Stimulated activated naive CD8-positive, alpha-beta T cell treated with anti-CD3 and anti-CD28 coated beads, Interleukin-15, Interleukin-2, amounts not matched to agents 100 ng/mL and 50 ng/mL, for 24 hours (primary cell): Measurements from ENCODE around the gene CFAP68.

Experiments
- H3K27ac Mint-ChIP-seq: one replicate; pipeline ENCODE4 v1.8.0; 2021; ENCODE audit warnings: mild to moderate bottlenecking, mixed read lengths
- H3K27me3 Mint-ChIP-seq: one replicate; pipeline ENCODE4 v1.8.0; 2021; ENCODE audit warnings: mixed read lengths
- H3K36me3 Mint-ChIP-seq: one replicate; pipeline ENCODE4 v1.8.0; 2021; ENCODE audit warnings: low read depth, mixed read lengths
- H3K4me1 Mint-ChIP-seq: one replicate; pipeline ENCODE4 v1.8.0; 2021; ENCODE audit warnings: low read depth, mixed read lengths
- H3K4me3 Mint-ChIP-seq: one replicate; pipeline ENCODE4 v1.8.0; 2021; ENCODE audit warnings: mild to moderate bottlenecking, mixed read lengths
- H3K9me3 Mint-ChIP-seq: one replicate; pipeline ENCODE4 v1.8.0; 2021; ENCODE audit warnings: mixed read lengths

CFAP68 gene

GRCh38 chr11:111905411-111905810, 26.1 kb downstream of the CFAP68 start:
- H3K36me3 Mint-ChIP-seq = no peaks in the 10 kb centered on the region
- H3K4me3 Mint-ChIP-seq = no peak overlapping the region

DNA sequence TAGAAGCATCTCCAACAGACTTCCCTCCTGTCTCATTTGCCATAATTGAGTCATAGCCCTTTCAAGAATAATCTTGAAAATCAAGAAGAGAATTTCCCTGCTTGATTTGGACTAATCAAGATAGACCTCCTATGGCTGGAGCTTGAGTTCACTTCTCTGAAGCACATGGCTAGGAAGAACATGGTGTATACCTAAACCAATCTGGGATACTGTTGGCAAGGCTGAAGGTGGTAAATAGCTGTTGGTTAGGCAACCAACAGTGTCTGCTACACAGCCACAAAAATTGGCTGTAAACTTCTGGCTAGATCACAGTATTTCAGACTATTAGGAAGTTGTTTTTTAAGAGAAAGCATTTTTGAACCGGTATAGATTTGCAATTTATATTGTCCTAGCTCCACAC, 27.3 kb downstream of the CFAP68 start:
- Mint-ChIP-seq H3K4me1 (no peaks in the 10 kb centered on the region), H3K36me3 (no peaks in the 10 kb centered on the region), H3K27ac (no peak overlapping the region), H3K27me3 (peaks cover 27% of the 10 kb centered on the region), H3K4me3 (no peak overlapping the region), H3K9me3 (peaks cover 6% of the 10 kb centered on the region)

More at GRCh38 chr11:111905411-111905810, 26.1 kb downstream of the CFAP68 start:
- H3K27ac Mint-ChIP-seq = no peak overlapping the region
- H3K4me1 Mint-ChIP-seq = no peaks in the 10 kb centered on the region
- peaks cover 6% of the 10 kb centered on the region for H3K9me3 Mint-ChIP-seq
- H3K27me3 Mint-ChIP-seq = peaks cover 16% of the 10 kb centered on the region

GRCh38 chr11:111908639-111909305, 29.4 kb downstream of the CFAP68 start:
- no peaks in the 10 kb centered on the region for H3K36me3 Mint-ChIP-seq
- H3K9me3 Mint-ChIP-seq = peaks cover 6% of the 10 kb centered on the region
- no peak overlapping the region for H3K4me3 Mint-ChIP-seq
- H3K27me3 Mint-ChIP-seq = peaks cover 34% of the 10 kb centered on the region
- H3K27ac Mint-ChIP-seq = no peak overlapping the region
- H3K4me1 Mint-ChIP-seq = no peaks in the 10 kb centered on the region

DNA sequence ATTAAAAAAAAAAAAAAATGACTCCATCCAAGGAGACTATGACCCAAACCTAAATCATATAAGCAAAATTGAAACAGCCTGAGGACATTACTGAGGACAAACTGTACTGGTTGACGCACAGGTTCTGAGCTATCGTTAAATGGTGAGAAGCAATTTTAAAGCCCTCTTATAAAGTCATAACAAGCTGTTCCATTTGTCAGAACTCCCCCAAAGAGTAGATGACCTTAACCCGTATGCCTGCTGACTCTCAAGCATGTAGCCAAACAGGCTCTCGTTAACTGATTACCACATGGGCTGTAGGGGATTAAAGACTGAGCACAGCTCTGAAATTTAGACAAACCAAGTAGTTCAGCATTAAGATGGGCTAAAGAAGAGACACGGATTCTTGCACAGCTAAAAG, 30.0 kb downstream of the CFAP68 start:
- H3K4me3 Mint-ChIP-seq = no peak overlapping the region
- peaks cover 39% of the 10 kb centered on the region for H3K27me3 Mint-ChIP-seq

DNA sequence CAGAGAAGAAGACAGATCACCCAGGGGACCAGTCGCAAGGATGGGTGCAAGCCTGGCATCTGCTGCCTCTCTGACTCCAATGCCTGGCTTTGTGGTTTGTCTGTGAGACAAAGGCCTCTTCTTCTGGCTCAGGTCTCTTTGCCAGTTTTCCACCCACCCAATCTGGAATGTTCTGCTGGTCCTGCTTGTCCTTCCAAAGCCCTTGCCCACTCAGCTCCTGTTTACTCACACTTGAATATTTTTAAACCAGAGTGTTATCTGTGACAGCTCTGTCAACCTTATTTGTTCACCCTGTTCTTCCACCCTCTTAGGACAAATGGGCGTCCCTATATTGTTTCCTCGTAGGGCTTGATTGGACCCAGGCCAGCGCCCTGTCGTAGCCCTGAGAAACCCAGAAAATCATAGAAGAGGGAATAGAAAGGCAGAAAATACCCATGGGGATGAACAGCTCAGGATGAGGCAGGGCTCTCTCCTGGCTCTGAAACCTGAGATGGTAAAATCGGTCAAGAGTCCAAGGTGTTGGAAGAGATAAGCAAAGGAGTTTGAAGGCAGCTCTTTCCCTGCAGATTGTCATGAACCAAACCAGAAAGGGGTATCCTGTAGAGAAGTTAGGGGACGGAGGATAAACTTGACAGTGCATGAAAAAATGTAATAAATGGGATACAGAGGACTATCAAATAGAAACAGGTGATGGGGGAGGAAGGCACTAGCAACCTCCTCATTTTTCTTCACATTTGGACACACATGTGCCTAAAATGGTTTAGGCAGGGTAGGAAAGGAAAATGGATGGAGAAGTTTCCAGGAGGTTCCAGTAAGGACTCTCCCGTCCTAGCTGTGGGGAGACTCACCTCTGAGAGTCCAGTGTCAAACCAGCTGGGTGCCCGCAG, 31.6 kb downstream of the CFAP68 start:
- H3K27ac Mint-ChIP-seq = no peak overlapping the region
- H3K27me3 Mint-ChIP-seq = peaks cover 47% of the 10 kb centered on the region
- H3K4me3 Mint-ChIP-seq = no peak overlapping the region
- no peaks in the 10 kb centered on the region for H3K9me3 Mint-ChIP-seq
- H3K36me3 Mint-ChIP-seq = no peaks in the 10 kb centered on the region
- no peaks in the 10 kb centered on the region for H3K4me1 Mint-ChIP-seq

More for the DNA sequence above, 30.0 kb downstream of the CFAP68 start:
- no peaks in the 10 kb centered on the region for H3K36me3 Mint-ChIP-seq
- H3K9me3 Mint-ChIP-seq = peaks cover 6% of the 10 kb centered on the region
- H3K27ac Mint-ChIP-seq = no peak overlapping the region
- no peaks in the 10 kb centered on the region for H3K4me1 Mint-ChIP-seq

- no peak within 1 kb of the TSS for H3K27ac Mint-ChIP-seq
- H3K4me3 Mint-ChIP-seq = no peak within 1 kb of the TSS
- peaks cover 55% of the 10 kb centered on the region for H3K27me3 Mint-ChIP-seq
- H3K9me3 Mint-ChIP-seq = no peaks in the 10 kb centered on the region
- H3K36me3 Mint-ChIP-seq = no peaks in the 10 kb centered on the region
- H3K4me1 Mint-ChIP-seq = no peaks in the 10 kb centered on the region
These were observed 32.4 kb downstream of the CFAP68 start, which contains the start of gene CRYAB for GRCh38 chr11:111911563-111912401. Gene CRYAB, minus strand, starts transcription at chr11:111911770. Its CDS starts 46 bp downstream, at chr11:111911724.

- peaks cover 56% of the 10 kb centered on the region for H3K27me3 Mint-ChIP-seq
- H3K4me1 Mint-ChIP-seq = no peaks in the 10 kb centered on the region
- H3K27ac Mint-ChIP-seq = no peak within 1 kb of the TSS
- H3K4me3 Mint-ChIP-seq = no peak within 1 kb of the TSS
- no peaks in the 10 kb centered on the region for H3K36me3 Mint-ChIP-seq
- H3K9me3 Mint-ChIP-seq = no peaks in the 10 kb centered on the region
These were observed 33.2 kb downstream of the CFAP68 start, which contains the start of gene HSPB2 for GRCh38 chr11:111912535-111912934. Gene HSPB2, plus strand, starts transcription at chr11:111912734. Its CDS starts 96 bp downstream, at chr11:111912830.

- Mint-ChIP-seq H3K27ac (no peak overlapping the region), H3K4me3 (no peak overlapping the region), H3K9me3 (no peaks in the 10 kb centered on the region), H3K27me3 (peaks cover 59% of the 10 kb centered on the region), H3K36me3 (no peaks in the 10 kb centered on the region), H3K4me1 (no peaks in the 10 kb centered on the region)
These were observed 33.9 kb downstream of the CFAP68 start for GRCh38 chr11:111913031-111913861.

DNA sequence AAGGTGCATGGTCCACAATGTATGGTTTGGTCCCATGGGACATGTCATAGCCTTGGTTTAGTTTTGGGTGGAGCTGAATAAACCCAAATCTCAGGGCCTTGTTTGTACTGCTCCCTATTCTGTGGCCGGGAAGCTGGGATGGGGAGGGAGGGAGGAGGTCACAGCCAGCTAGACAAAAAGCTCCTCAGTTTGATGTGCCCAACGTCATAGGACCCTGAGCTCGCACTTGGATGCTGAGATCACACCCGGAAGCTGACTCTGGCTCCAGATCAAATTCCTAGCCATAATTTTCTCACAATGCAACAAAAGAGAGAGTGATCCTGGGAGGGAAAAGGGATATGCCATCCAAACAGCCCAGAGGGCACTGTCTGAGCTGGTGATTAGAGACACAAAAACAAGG, 34.7 kb downstream of the CFAP68 start:
- no peak overlapping the region for H3K4me3 Mint-ChIP-seq
- H3K4me1 Mint-ChIP-seq = no peaks in the 10 kb centered on the region
- H3K9me3 Mint-ChIP-seq = no peaks in the 10 kb centered on the region
- peaks cover 60% of the 10 kb centered on the region for H3K27me3 Mint-ChIP-seq
- no peak overlapping the region for H3K27ac Mint-ChIP-seq
- no peaks in the 10 kb centered on the region for H3K36me3 Mint-ChIP-seq

DNA sequence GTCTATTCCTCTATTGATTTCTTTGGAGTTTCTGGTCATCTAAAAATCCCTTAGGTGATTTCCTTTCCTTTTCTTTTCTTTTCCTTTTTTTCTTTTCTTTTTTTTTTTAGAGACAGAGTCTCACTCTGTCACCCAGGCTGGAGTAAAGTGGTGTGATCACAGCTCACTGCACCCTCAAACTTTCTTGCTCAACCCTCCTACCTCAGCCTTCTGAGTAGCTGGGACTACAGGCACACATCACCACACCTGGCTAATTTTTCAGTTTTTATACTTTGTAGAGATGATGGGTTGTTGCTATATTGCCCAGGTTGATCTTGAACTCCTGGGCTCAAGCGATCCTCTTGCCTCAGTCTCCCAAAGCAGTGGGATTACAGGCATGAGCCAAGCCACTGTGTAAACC, 37.4 kb downstream of the CFAP68 start:
- H3K27me3 Mint-ChIP-seq = peaks cover 48% of the 10 kb centered on the region
- H3K9me3 Mint-ChIP-seq = no peaks in the 10 kb centered on the region
- H3K4me3 Mint-ChIP-seq = no peak overlapping the region
- no peak overlapping the region for H3K27ac Mint-ChIP-seq
- no peaks in the 10 kb centered on the region for H3K4me1 Mint-ChIP-seq
- H3K36me3 Mint-ChIP-seq = no peaks in the 10 kb centered on the region

DNA sequence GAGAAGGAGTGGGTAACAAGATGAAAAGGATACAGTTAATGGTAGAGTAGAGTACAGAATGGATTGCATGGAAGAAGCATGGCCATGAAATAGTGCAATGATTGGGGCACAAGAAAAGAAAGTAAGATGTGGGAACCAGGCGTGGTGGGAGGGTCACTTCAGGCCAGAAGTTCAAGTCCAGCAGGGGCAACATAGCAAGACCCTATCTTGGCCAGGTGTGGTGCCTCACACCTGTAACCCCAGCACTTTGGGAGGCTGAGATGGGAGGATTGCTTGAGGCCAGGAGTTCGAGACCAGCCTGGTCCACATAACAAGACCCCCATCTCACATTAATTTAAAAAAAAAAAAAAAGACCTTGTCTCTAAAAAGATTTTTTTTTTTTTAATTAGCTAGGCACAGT, 38.0 kb downstream of the CFAP68 start:
- Mint-ChIP-seq H3K36me3 (no peaks in the 10 kb centered on the region), H3K4me1 (no peaks in the 10 kb centered on the region), H3K9me3 (no peaks in the 10 kb centered on the region), H3K4me3 (no peak overlapping the region), H3K27me3 (peaks cover 42% of the 10 kb centered on the region), H3K27ac (no peak overlapping the region)

GRCh38 chr11:111917788-111918187, 38.4 kb downstream of the CFAP68 start:
- Mint-ChIP-seq H3K36me3 (no peaks in the 10 kb centered on the region), H3K4me1 (no peaks in the 10 kb centered on the region), H3K27ac (no peak overlapping the region), H3K4me3 (no peak overlapping the region), H3K9me3 (no peaks in the 10 kb centered on the region), H3K27me3 (peaks cover 42% of the 10 kb centered on the region)

DNA sequence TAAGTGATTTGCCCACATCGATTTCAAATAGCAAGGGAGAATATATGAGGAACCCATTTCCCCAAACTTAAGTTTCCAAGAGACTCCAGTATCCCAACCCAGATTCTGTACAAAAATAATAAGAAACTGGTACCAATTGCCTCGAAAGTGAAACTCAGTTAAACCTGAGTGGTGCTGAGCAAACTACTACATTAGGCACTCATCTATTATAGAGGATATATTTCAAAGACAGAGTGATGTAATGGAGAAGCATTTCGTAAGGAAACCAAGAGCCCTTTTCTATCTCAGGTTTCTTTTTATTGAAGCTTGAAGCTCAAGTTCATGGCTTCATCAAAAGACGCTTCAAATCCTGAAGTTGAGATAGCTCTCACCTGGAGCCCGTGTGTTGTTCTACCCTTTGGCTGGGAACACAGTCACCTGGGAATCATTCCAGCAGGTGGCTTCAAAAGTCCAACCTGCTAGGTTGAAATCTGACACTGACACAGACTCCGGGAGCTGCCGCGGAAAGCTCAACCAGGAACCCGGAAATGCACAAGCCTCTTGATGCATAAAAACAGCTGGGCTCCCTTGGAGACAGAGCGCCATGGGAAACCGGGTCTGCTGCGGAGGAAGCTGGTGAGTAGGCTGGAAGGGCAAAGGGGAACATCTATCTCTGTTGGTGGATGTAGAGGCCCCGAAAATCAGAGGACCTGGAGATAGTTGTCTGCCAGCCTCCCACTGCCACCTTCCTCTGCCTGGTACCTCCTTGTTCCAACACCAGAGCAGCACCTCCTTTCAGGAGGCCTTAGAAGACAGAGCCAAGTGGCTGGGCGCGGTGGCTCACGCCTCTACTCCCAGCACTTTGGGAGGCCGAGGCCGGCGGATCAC, 39.3 kb downstream of the CFAP68 start, which contains the start of gene C11orf52:
Gene C11orf52 (plus strand): TSS at position 524 of the 867 bp plus-strand sequence. CDS start 60 bp downstream, at position 584.
- Mint-ChIP-seq H3K27ac (no peak within 1 kb of the TSS), H3K36me3 (no peaks in the 10 kb centered on the region), H3K27me3 (peaks cover 37% of the 10 kb centered on the region), H3K4me3 (no peak within 1 kb of the TSS), H3K9me3 (no peaks in the 10 kb centered on the region), H3K4me1 (peaks cover 5% of the 10 kb centered on the region)
